GM18499 (cell line): ENCODE data around the gene POLD1.
"Not testable (repeated sequence)": the region's sequence is repeated elsewhere in the genome, so short reads cannot be mapped to it uniquely, and the experiment has no call there.

Experiments
- ATAC-seq: cut with Tn5 transposase; IDR thresholded peaks from one replicate; pipeline ENCODE4 v1.9.1; 2021; ENCODE audit warnings: moderate number of reproducible peaks; ENCODE audit not compliant: insufficient read depth, unreplicated experiment

POLD1 gene

GRCh38 chr19:50387176-50387867, 3.2 kb downstream of the POLD1 start:
- no peak for ATAC-seq

GRCh38 chr19:50387868-50388245, 3.7 kb downstream of the POLD1 start:
- no peak for ATAC-seq

GRCh38 chr19:50390295-50390694, 6.1 kb downstream of the POLD1 start:
- not testable (repeated sequence) for ATAC-seq

- not testable (repeated sequence) for ATAC-seq
Observed at GRCh38 chr19:50390952-50391351, 6.8 kb downstream of the POLD1 start.

GRCh38 chr19:50392759-50393158, 8.6 kb downstream of the POLD1 start:
- ATAC-seq: no peak

GRCh38 chr19:50393589-50393988, 9.4 kb downstream of the POLD1 start:
- no peak for ATAC-seq

GRCh38 chr19:50394017-50394416, 9.9 kb downstream of the POLD1 start:
- no peak for ATAC-seq

- ATAC-seq: no peak
Observed at GRCh38 chr19:50398675-50399367, 14.7 kb downstream of the POLD1 start.

- no peak for ATAC-seq
Observed at GRCh38 chr19:50399368-50399745, 15.2 kb downstream of the POLD1 start.

GRCh38 chr19:50401605-50402450, 17.7 kb downstream of the POLD1 start:
- ATAC-seq: no peak

GRCh38 chr19:50402544-50403301, 18.6 kb downstream of the POLD1 start:
- ATAC-seq: no peak

GRCh38 chr19:50406156-50406820, 22.1 kb downstream of the POLD1 start:
- ATAC-seq: no peak

- ATAC-seq: no peak
Observed at GRCh38 chr19:50406829-50407228, 22.7 kb downstream of the POLD1 start.

- no peak for ATAC-seq
Observed at GRCh38 chr19:50409347-50409746, 25.2 kb downstream of the POLD1 start.

- no peak for ATAC-seq
Observed at GRCh38 chr19:50410109-50410508, 26.0 kb downstream of the POLD1 start.

- no peak for ATAC-seq
Observed at GRCh38 chr19:50412419-50412818, 28.3 kb downstream of the POLD1 start.

- ATAC-seq: no peak
Observed at GRCh38 chr19:50413096-50413495, 28.9 kb downstream of the POLD1 start.

- no peak for ATAC-seq
Observed at GRCh38 chr19:50413531-50413930, 29.4 kb downstream of the POLD1 start.

GRCh38 chr19:50414864-50415660, 30.9 kb downstream of the POLD1 start:
- ATAC-seq: no peak
